ENCODE data around the gene GAL3ST1.

The GAL3ST1 gene

GRCh38 chr22:30514252-30514651 lies 60.2 kb downstream of the GAL3ST1 start:
- Mint-ChIP-seq H3K4me3 (no peak overlapping the region), H3K27me3 (ENCODE audit: low read depth, poor library complexity) (no peaks in the 10 kb centered on the region), H3K27ac (no peak overlapping the region), H3K4me1 (peaks cover 22% of the 10 kb centered on the region), H3K36me3 (ENCODE audit: low read depth) (no peaks in the 10 kb centered on the region), H3K9me3 (peaks cover 16% of the 10 kb centered on the region)
- DNase-seq, result no peak
- no peak for TF ChIP-seq CTCF (IDR thresholded peaks at IDR 0.05)

- no peak overlapping the region for H3K4me3 Mint-ChIP-seq
- peaks cover 16% of the 10 kb centered on the region for H3K9me3 Mint-ChIP-seq
- no peak for TF ChIP-seq CTCF (IDR thresholded peaks at IDR 0.05)
- H3K4me1 Mint-ChIP-seq, result peaks cover 22% of the 10 kb centered on the region
- H3K36me3 Mint-ChIP-seq (ENCODE audit: low read depth), result no peaks in the 10 kb centered on the region
- no peak for DNase-seq
- H3K27me3 Mint-ChIP-seq (ENCODE audit: low read depth, poor library complexity), result peaks cover 2% of the 10 kb centered on the region
- H3K27ac Mint-ChIP-seq, result no peak overlapping the region
Observed at GRCh38 chr22:30513462-30513861, 61.0 kb downstream of the GAL3ST1 start.

- no peaks in the 10 kb centered on the region for H3K36me3 Mint-ChIP-seq (ENCODE audit: low read depth)
- peaks cover 11% of the 10 kb centered on the region for H3K4me1 Mint-ChIP-seq
- H3K27me3 Mint-ChIP-seq (ENCODE audit: low read depth, poor library complexity), result peaks cover 7% of the 10 kb centered on the region
- TF ChIP-seq CTCF (IDR thresholded peaks at IDR 0.05), result no peak
- no peak for DNase-seq
- no peak overlapping the region for H3K4me3 Mint-ChIP-seq
- H3K9me3 Mint-ChIP-seq, result peaks cover 13% of the 10 kb centered on the region
- no peak overlapping the region for H3K27ac Mint-ChIP-seq
Observed at GRCh38 chr22:30511911-30512310, 62.6 kb downstream of the GAL3ST1 start.

GRCh38 chr22:30511109-30511508 lies 63.4 kb downstream of the GAL3ST1 start:
- no peak for DNase-seq
- Mint-ChIP-seq H3K27ac (no peak overlapping the region), H3K9me3 (peaks cover 10% of the 10 kb centered on the region), H3K36me3 (ENCODE audit: low read depth) (no peaks in the 10 kb centered on the region), H3K4me1 (peaks cover 4% of the 10 kb centered on the region), H3K4me3 (no peak overlapping the region), H3K27me3 (ENCODE audit: low read depth, poor library complexity) (peaks cover 11% of the 10 kb centered on the region)
- no peak for TF ChIP-seq CTCF (IDR thresholded peaks at IDR 0.05)

- Mint-ChIP-seq H3K4me1 (no peaks in the 10 kb centered on the region), H3K36me3 (ENCODE audit: low read depth) (no peaks in the 10 kb centered on the region), H3K27me3 (ENCODE audit: low read depth, poor library complexity) (peaks cover 23% of the 10 kb centered on the region), H3K9me3 (peaks cover 4% of the 10 kb centered on the region), H3K27ac (no peak overlapping the region), H3K4me3 (no peak overlapping the region)
- no peak for TF ChIP-seq CTCF (IDR thresholded peaks at IDR 0.05)
- no peak for DNase-seq
Observed at GRCh38 chr22:30508216-30508615, 66.2 kb downstream of the GAL3ST1 start.

GRCh38 chr22:30507670-30508069 lies 66.8 kb downstream of the GAL3ST1 start:
- no peak for DNase-seq
- TF ChIP-seq CTCF (IDR thresholded peaks at IDR 0.05), result no peak
- no peaks in the 10 kb centered on the region for H3K4me1 Mint-ChIP-seq
- H3K4me3 Mint-ChIP-seq, result no peak overlapping the region
- peaks cover 28% of the 10 kb centered on the region for H3K27me3 Mint-ChIP-seq (ENCODE audit: low read depth, poor library complexity)
- H3K36me3 Mint-ChIP-seq (ENCODE audit: low read depth), result no peaks in the 10 kb centered on the region
- no peak overlapping the region for H3K27ac Mint-ChIP-seq
- peaks cover 3% of the 10 kb centered on the region for H3K9me3 Mint-ChIP-seq
